HuH-7.5 (cell line): Measurements from ENCODE around the gene SPA17.

ENCODE experiments used
- DNase-seq: peaks from one replicate; pipeline ENCODE4 v3.0.0; 2011; ENCODE audit warnings: low spot score

The SPA17 gene

GRCh38 chr11:124662106-124662505 lies 11.6 kb upstream of the SPA17 start:
- DNase-seq = no peak

GRCh38 chr11:124663861-124664260 lies 9.8 kb upstream of the SPA17 start:
- DNase-seq = no peak

- DNase-seq = no peak
Observed at GRCh38 chr11:124667601-124668000, 6.1 kb upstream of the SPA17 start.

GRCh38 chr11:124669193-124669592 lies 4.5 kb upstream of the SPA17 start:
- peak; percentile 28 for DNase-seq

- DNase-seq = no peak
Observed at GRCh38 chr11:124670732-124671131, 3.0 kb upstream of the SPA17 start.

- no peak for DNase-seq
Observed at GRCh38 chr11:124672536-124673215, 1.0 kb upstream of the SPA17 start.

- DNase-seq = no peak
Observed at GRCh38 chr11:124674168-124674517, 439 bp downstream of the SPA17 start.

GRCh38 chr11:124674571-124674970 lies 867 bp downstream of the SPA17 start:
- DNase-seq = no peak

GRCh38 chr11:124676386-124676785 lies 2.7 kb downstream of the SPA17 start:
- DNase-seq = no peak

GRCh38 chr11:124678416-124678815 lies 4.7 kb downstream of the SPA17 start:
- no peak for DNase-seq

GRCh38 chr11:124681421-124681820 lies 7.7 kb downstream of the SPA17 start:
- no peak for DNase-seq

- no peak for DNase-seq
Observed at GRCh38 chr11:124682443-124682842, 8.7 kb downstream of the SPA17 start.

GRCh38 chr11:124693142-124693541 lies 19.4 kb downstream of the SPA17 start:
- DNase-seq = no peak

GRCh38 chr11:124699547-124699946 lies 25.8 kb downstream of the SPA17 start:
- no peak for DNase-seq

- no peak for DNase-seq
Observed at GRCh38 chr11:124700028-124700427, 26.3 kb downstream of the SPA17 start.

- no peak for DNase-seq
Observed at GRCh38 chr11:124707829-124708228, 34.1 kb downstream of the SPA17 start.

- no peak for DNase-seq
Observed at GRCh38 chr11:124712392-124712791, 38.7 kb downstream of the SPA17 start.

- no peak for DNase-seq
Observed at GRCh38 chr11:124716591-124716990, 42.9 kb downstream of the SPA17 start.

- DNase-seq = no peak
Observed at GRCh38 chr11:124717421-124717785, 43.7 kb downstream of the SPA17 start.

GRCh38 chr11:124717786-124718651 lies 44.3 kb downstream of the SPA17 start:
- DNase-seq = no peak

GRCh38 chr11:124718801-124719200 lies 45.1 kb downstream of the SPA17 start:
- no peak for DNase-seq

GRCh38 chr11:124719534-124719933 lies 45.8 kb downstream of the SPA17 start:
- no peak for DNase-seq

GRCh38 chr11:124722176-124722575 lies 48.5 kb downstream of the SPA17 start:
- DNase-seq = no peak
